Adrenal gland (tissue), 12 donors: ENCODE data around the gene MS4A4A. TPM values are rescaled to one million over a fixed set of nuclear protein-coding genes. Genes with fewer than 3 reads are reported as not detected.
A peak's percentile ranks its signal among the peaks of the same experiment; 100 is the strongest.

Experiments
- DNase-seq, 7 donors: peaks; one replicate each; pipeline ENCODE4 v3.0.0-alpha.2; 2019 to 2020
- H3K27ac ChIP-seq, 5 donors: fragments of 200-600 bp; sonication (generic) in 4 of 5; 1 replicate in 3 of 5; 2 replicates in 2 of 5; pipeline versions ENCODE4 v1.5.1 to v1.8.0; 2016 to 2020; ENCODE audit warnings: mild to moderate bottlenecking in 1 of 5
- H3K27me3 ChIP-seq: fragments of 200-600 bp; 2 replicates; pipeline ENCODE4 v1.8.0; 2021
- H3K36me3 ChIP-seq, 2 donors: fragments of 200-600 bp; replicated peaks in 1 of 2; 1 replicate in 1 of 2; 2 replicates in 1 of 2; pipeline versions ENCODE4 v1.5.1 to v1.8.0; 2018 to 2022
- H3K4me1 ChIP-seq, 2 donors: fragments of 200-600 bp; replicated peaks in 1 of 2; 1 replicate in 1 of 2; 2 replicates in 1 of 2; pipeline versions ENCODE4 v1.5.1 to v1.8.0; 2018 to 2021
- H3K4me3 ChIP-seq, 4 donors: fragments of 200-600 bp; sonication (generic) in 3 of 4; one replicate each; pipeline ENCODE4 v1.5.1; 2016 to 2018
- H3K9me3 ChIP-seq, 3 donors: fragments of 200-600 bp; sonication (generic) in 1 of 3; replicated peaks in 1 of 3; 1 replicate in 2 of 3; 2 replicates in 1 of 3; pipeline versions ENCODE4 v1.5.1 to v1.8.0; 2016 to 2021
- POLR2A ChIP-seq, 2 donors: fragments of 450-650 bp; IDR thresholded peaks; one replicate each; pipeline ENCODE4 v1.6.1; 2017; ENCODE audit warnings: antibody characterized with exemption in 2 of 2, mild to moderate bottlenecking in 2 of 2, moderate library complexity in 1 of 2
- WGBS, 4 donors: extraction: QIAGEN DNeasy Blood & Tissue Kit in 2 of 4; methylation state at CpG; one replicate each; pipeline versions ENCODE4 v1.1.5 to v1.1.7; 2013 to 2017; 5-methylcytosine and 5-hydroxymethylcytosine counted together
- intact Hi-C, 2 donors: fragments of 100-400 bp; cut with DNase I; formaldehyde crosslinking; loops; one replicate each; pipeline versions ENCODE4 v1.14.1 to v1.15.0; 2022 to 2023
- polyA plus RNA-seq, 3 donors: library from polyadenylated mRNA; stranded (reverse); fragments of 200-250 nt in 2 of 3; fragments of 350-450 nt in 1 of 3; fragmentation: Illumina TruSeq in 1 of 3; extraction: RNeasy Lipid Tissue Mini Kit (QIAGEN cat#74804) in 1 of 3; gene quantifications; one replicate each; pipeline ENCODE4 v1.2.3, GENCODE V29; 2013 to 2014
- total RNA-seq, 9 donors: library from RNA; depleted of rRNA in 4 of 9; stranded (reverse); fragments of >200 nt in 4 of 9; fragments of 120-200 nt in 1 of 9; fragmentation: NEBNext Ultra II Directional in 1 of 9; extraction: Animal tissue kit (Norgen Biotek cat#: 25700) in 1 of 9; gene quantifications; one replicate each; pipeline versions ENCODE4 v1.1.0 to v1.2.4, GENCODE V29; 2013 to 2023
- TF ChIP-seq, protein P1 (sequence below), 6 experiments: fragments of 450-650 bp in 4 of 6; fragments of 200-600 bp in 2 of 6; sonication (generic) in 1 of 6; IDR thresholded peaks; 1 replicate in 5 of 6; 2 replicates in 1 of 6; pipeline versions ENCODE4 v1.5.1 to v1.8.0; 2016 to 2021; ENCODE audit warnings: antibody characterized with exemption in 6 of 6, mild to moderate bottlenecking in 2 of 6, moderate library complexity in 1 of 6
- donor health status: healthy with polysubstance abuse.
- donor health status: Bipolar disorder and iron deficiency.
- donor health status: DM: yes; HTN: yes; CAD: no.
- donor health status: DM: no; HTN: no; CAD: no.
- donor health status: DM: no; HTN: no; CAD: no.
- donor health status: DM: yes; HTN: yes; CAD: no.

The MS4A4A gene
- total and polyA plus RNA-seq, 12 donors = 4.0 to 120 (median 50.3) TPM

DNA sequence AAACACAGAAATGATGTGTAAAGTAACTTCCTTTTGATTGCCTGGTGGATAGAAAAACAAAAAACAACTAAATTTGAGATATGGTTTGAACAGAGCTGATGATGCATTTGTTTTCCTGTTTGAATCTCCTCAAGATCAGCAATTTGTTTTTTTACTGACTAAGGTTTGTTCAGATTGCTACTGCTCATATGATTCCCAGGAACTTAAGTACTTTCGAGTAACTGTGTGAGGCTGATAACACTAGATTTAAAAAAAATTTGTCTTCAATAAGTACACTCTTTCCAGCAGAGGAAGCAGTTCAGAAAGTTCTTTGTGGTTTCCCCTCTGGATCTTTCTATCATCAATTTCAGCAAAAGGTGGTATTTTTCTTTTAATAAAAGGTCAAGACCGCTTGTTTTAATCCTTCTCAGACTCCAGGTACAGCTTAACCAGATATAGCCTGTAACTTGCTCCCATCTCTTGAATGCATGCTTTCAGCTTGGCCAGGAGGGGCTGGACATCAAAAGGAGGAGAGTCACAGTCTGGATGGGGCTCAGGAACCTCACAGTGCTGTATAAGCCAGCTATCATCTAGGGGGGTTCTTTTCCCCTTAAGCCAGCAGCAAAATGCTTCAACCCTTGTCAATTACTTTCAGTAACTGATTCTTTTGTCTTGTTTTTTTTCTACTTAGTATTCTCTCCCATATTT is 34.3 kb downstream of the MS4A4A start:
- H3K9me3 ChIP-seq = no peaks in the 10 kb centered on the region
- 29 to 47% (median 32%) methylated on average over 2 of the region's 2 CpGs for WGBS, 4 donors
- intact Hi-C loops = no loop called here
- no peak for DNase-seq
- H3K4me1 ChIP-seq = no peaks in the 10 kb centered on the region
- H3K4me3 ChIP-seq = no peak overlapping the region
- TF ChIP-seq, protein P1, sequence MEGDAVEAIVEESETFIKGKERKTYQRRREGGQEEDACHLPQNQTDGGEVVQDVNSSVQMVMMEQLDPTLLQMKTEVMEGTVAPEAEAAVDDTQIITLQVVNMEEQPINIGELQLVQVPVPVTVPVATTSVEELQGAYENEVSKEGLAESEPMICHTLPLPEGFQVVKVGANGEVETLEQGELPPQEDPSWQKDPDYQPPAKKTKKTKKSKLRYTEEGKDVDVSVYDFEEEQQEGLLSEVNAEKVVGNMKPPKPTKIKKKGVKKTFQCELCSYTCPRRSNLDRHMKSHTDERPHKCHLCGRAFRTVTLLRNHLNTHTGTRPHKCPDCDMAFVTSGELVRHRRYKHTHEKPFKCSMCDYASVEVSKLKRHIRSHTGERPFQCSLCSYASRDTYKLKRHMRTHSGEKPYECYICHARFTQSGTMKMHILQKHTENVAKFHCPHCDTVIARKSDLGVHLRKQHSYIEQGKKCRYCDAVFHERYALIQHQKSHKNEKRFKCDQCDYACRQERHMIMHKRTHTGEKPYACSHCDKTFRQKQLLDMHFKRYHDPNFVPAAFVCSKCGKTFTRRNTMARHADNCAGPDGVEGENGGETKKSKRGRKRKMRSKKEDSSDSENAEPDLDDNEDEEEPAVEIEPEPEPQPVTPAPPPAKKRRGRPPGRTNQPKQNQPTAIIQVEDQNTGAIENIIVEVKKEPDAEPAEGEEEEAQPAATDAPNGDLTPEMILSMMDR (IDR thresholded peaks at IDR 0.05) = no peak
- no peak for TF ChIP-seq POLR2A (IDR thresholded peaks at IDR 0.05)
- H3K27ac ChIP-seq = peak overlapping the region in 2 of 5 donors; percentile 29 to 55
- H3K27me3 ChIP-seq = no peaks in the 10 kb centered on the region
- no peaks in the 10 kb centered on the region for H3K36me3 ChIP-seq

DNA sequence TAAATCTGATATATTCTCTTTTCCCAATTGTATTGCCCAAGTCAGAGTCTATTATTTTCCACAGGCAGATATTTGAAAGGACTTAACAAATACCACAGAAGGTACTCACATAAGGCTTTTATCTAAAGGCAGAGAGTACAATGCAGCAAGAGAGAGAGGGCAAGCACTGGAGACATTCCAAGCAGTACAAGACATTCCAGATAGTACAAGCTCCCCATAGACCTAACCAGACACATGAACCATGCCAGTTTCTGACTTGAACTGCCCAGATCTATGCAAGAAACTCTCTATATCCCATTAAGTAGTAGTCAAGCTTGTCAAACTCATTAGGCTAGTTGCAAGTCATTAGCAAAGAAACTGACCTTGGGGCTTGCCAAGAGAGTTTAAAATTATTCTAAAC is 35.4 kb downstream of the MS4A4A start:
- Histone ChIP-seq H3K36me3 (no peaks in the 10 kb centered on the region), H3K27me3 (no peaks in the 10 kb centered on the region), H3K4me1 (no peaks in the 10 kb centered on the region), H3K27ac (peak overlapping the region in 1 of 5 donors; percentile 1), H3K4me3 (no peak overlapping the region), H3K9me3 (no peaks in the 10 kb centered on the region)
- TF ChIP-seq, protein P1 (IDR thresholded peaks at IDR 0.05) = no peak
- TF ChIP-seq POLR2A (IDR thresholded peaks at IDR 0.05) = no peak
- intact Hi-C loops = no loop called here
- no peak for DNase-seq

DNA sequence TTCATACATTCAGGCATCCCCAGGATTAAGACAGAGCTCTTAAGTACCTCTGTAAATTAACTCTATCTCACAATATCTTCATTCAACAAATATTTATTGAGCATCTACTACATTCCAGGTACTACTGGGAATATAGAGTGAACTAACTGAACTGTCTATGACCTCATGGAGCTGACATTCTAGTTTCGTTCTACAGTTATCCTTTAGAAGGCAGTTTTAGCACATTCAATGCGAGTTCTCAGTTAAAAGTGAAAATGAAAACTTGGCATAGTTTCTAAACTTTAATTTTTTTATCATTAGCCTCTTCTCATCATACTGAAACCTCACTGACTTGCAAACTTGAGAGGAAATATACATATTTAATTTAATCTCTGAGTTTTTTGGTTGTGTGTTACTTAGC is 35.9 kb downstream of the MS4A4A start:
- H3K4me1 ChIP-seq = no peaks in the 10 kb centered on the region
- no peak for DNase-seq
- no peaks in the 10 kb centered on the region for H3K9me3 ChIP-seq
- peak overlapping the region in 1 of 5 donors; percentile 1 for H3K27ac ChIP-seq
- WGBS, 4 donors = 51 to 71% (median 54%) methylated on average over 2 of the region's 2 CpGs
- no peaks in the 10 kb centered on the region for H3K27me3 ChIP-seq
- no peaks in the 10 kb centered on the region for H3K36me3 ChIP-seq
- no peak overlapping the region for H3K4me3 ChIP-seq
- no peak for TF ChIP-seq POLR2A (IDR thresholded peaks at IDR 0.05)
- TF ChIP-seq, protein P1 (IDR thresholded peaks at IDR 0.05) = no peak
- intact Hi-C loops = no loop called here

DNA sequence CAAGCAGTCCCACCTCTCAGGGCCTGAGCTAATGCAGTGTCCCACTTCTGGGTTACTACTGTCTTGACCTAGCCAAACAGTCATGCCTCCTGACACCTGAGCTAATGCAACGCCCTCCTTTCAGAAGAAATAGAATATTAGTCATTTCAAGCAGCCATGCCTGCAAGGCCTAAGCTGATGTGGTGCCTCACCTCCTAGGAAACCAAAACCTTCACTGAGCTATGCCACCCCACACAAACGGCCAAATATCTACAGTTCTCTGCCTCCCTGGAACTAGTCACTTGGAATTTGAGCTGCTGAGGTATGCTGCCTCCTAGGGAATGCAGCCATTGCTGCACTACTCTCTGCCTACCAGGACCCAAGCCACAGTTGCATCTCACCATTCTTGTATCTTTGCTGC is 38.3 kb downstream of the MS4A4A start:
- DNase-seq = no peak
- intact Hi-C loops = no loop called here
- TF ChIP-seq, protein P1 (IDR thresholded peaks at IDR 0.05) = no peak
- no peak for TF ChIP-seq POLR2A (IDR thresholded peaks at IDR 0.05)
- Histone ChIP-seq H3K27me3 (no peaks in the 10 kb centered on the region), H3K27ac (no peak overlapping the region), H3K4me3 (no peak overlapping the region), H3K4me1 (no peaks in the 10 kb centered on the region), H3K9me3 (no peaks in the 10 kb centered on the region), H3K36me3 (no peaks in the 10 kb centered on the region)
- WGBS, 4 donors = 58 to 70% (median 60%) methylated on average over 1 to 2 of the region's 2 CpGs
